SK-N-SH treated with all-trans-retinoic acid at 6 μM for 48 hours (cell line): Measurements from ENCODE around the gene DLG2.

Experiments used
- ARNTL ChIP-seq: fragments of 450-650 bp; formaldehyde crosslinking; IDR thresholded peaks from 2 replicates; pipeline ENCODE4 v1.5.0; 2020; ENCODE audit warnings: low read depth, mild to moderate bottlenecking, moderate library complexity, borderline replicate concordance
- CREB5 ChIP-seq: fragments of 250-450 bp; sonication (Bioruptor Pico); IDR thresholded peaks from 2 replicates; pipeline ENCODE4 v1.5.1; 2020; ENCODE audit warnings: low read depth, mild to moderate bottlenecking, moderate library complexity
- CSRNP3 ChIP-seq: fragments of 250-450 bp; sonication (Bioruptor Pico); IDR thresholded peaks from 2 replicates; pipeline ENCODE4 v1.5.1; 2021; ENCODE audit warnings: mild to moderate bottlenecking, moderate library complexity
- OSR1 ChIP-seq: fragments of 250-450 bp; sonication (Bioruptor Pico); IDR thresholded peaks from 2 replicates; pipeline ENCODE4 v1.8.0; 2022; ENCODE audit warnings: moderate library complexity, mild to moderate bottlenecking, inconsistent platforms
- PATZ1 ChIP-seq: fragments of 250-450 bp; sonication (Bioruptor Pico); IDR thresholded peaks from 2 replicates; pipeline ENCODE4 v1.8.0; 2020; ENCODE audit warnings: mild to moderate bottlenecking, moderate library complexity, borderline replicate concordance
- RARB ChIP-seq: fragments of 250-450 bp; sonication (Bioruptor Pico); IDR thresholded peaks from 2 replicates; pipeline ENCODE4 v1.8.0; 2021; ENCODE audit warnings: mild to moderate bottlenecking, moderate library complexity
- TCF4 ChIP-seq: fragments of 250-450 bp; sonication (Bioruptor Pico); IDR thresholded peaks from 2 replicates; pipeline ENCODE4 v1.8.0; 2021; ENCODE audit warnings: mild to moderate bottlenecking, moderate library complexity, borderline replicate concordance
- ZC3H10 ChIP-seq: fragments of 250-450 bp; sonication (Bioruptor Pico); IDR thresholded peaks from 2 replicates; pipeline ENCODE4 v1.5.1; 2021; ENCODE audit warnings: mild to moderate bottlenecking, moderate library complexity
- ZFP30 ChIP-seq: fragments of 450-650 bp; formaldehyde crosslinking; IDR thresholded peaks from 2 replicates; pipeline ENCODE4 v1.5.0; 2022; ENCODE audit warnings: mild to moderate bottlenecking, moderate library complexity
- ZNF70 ChIP-seq: fragments of 450-650 bp; formaldehyde crosslinking; IDR thresholded peaks from 2 replicates; pipeline ENCODE4 v1.5.0; 2020; ENCODE audit warnings: mild to moderate bottlenecking, moderate library complexity

DNA sequence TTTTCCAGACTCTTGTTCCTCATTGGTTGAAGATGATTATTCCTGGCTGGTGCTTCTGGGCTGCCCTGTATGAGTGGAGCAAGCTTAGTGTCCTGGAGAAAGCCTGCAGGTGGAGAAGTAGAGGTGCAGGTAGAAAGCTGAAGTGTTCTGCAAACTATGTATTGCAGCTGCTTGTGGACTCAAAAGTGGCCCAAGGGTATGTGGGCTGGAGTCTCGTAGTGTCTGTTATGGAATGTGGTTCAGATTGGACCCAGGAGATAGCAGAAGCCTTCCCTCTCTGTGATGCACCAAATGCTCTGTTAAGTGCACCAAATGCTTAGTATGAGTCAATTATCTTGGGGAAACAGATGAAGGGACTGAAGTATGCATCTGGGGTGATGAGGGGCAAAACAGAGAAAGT, 2218.2 kb downstream of the DLG2 start:
- no peak for TF ChIP-seq OSR1
- TF ChIP-seq ZNF70 (CRISPR knock-in tag), result no peak
- no peak for TF ChIP-seq CREB5 (CRISPR knock-in tag)
- no peak for TF ChIP-seq PATZ1
- TF ChIP-seq ZC3H10 (CRISPR knock-in tag), result no peak
- TF ChIP-seq CSRNP3 (CRISPR knock-in tag), result no peak
- TF ChIP-seq ZFP30 (CRISPR knock-in tag), result no peak
- TF ChIP-seq ARNTL, result no peak
- no peak for TF ChIP-seq TCF4 (CRISPR knock-in tag)
- TF ChIP-seq RARB (CRISPR knock-in tag), result no peak
